ENCODE data around the gene FOXF1. TPM values are rescaled to one million over a fixed set of nuclear protein-coding genes. Genes with fewer than 3 reads are reported as not detected.

FOXF1 gene
- total and polyA plus RNA-seq, 12 donors: 0.07 to 0.64 (median 0.27) TPM; not detected in 3

DNA sequence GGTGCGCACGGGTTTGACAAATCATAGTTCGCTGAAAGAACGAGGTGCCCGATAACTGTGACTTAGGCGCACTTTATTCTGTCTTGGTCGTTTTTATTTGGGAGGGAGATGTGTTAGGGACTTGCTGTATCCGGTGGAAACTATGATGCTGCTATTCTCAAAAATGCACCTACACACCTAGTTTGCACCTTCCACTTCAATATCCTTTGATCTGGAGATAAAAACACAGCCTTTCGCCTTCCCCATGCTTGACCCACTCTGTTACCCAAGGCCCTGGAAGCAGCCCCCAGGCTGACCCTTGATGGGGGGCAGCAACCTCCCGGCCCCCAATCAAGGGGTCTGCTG lies 15.0 kb upstream of the FOXF1 start:
- intact Hi-C loops (cut with DNase I): no loop called here
- DNase-seq: no peak
- H3K27ac ChIP-seq: no peak overlapping the region
- TF ChIP-seq POLR2A (IDR thresholded peaks at IDR 0.05): no peak
- no peaks in the 10 kb centered on the region for H3K4me1 ChIP-seq (replicated peaks in 1 of 2)
- H3K4me3 ChIP-seq: no peak overlapping the region
- no peaks in the 10 kb centered on the region for H3K36me3 ChIP-seq (replicated peaks in 1 of 2)
- no peaks in the 10 kb centered on the region for H3K9me3 ChIP-seq (replicated peaks in 1 of 3)
- peaks cover 76% of the 10 kb centered on the region for H3K27me3 ChIP-seq
- 12 to 21% (median 17%) methylated on average over 10 of the region's 10 CpGs for WGBS, 4 donors

GRCh38 chr16:86495756-86496261 lies 14.5 kb upstream of the FOXF1 start:
- Histone ChIP-seq H3K27ac (no peak overlapping the region), H3K9me3 (replicated peaks in 1 of 3) (no peaks in the 10 kb centered on the region), H3K4me3 (no peak overlapping the region), H3K27me3 (peaks cover 80% of the 10 kb centered on the region), H3K36me3 (replicated peaks in 1 of 2) (no peaks in the 10 kb centered on the region), H3K4me1 (replicated peaks in 1 of 2) (no peaks in the 10 kb centered on the region)
- WGBS, 4 donors: 11 to 27% (median 13%) methylated on average over 16 of the region's 16 CpGs
- TF ChIP-seq, protein P1, sequence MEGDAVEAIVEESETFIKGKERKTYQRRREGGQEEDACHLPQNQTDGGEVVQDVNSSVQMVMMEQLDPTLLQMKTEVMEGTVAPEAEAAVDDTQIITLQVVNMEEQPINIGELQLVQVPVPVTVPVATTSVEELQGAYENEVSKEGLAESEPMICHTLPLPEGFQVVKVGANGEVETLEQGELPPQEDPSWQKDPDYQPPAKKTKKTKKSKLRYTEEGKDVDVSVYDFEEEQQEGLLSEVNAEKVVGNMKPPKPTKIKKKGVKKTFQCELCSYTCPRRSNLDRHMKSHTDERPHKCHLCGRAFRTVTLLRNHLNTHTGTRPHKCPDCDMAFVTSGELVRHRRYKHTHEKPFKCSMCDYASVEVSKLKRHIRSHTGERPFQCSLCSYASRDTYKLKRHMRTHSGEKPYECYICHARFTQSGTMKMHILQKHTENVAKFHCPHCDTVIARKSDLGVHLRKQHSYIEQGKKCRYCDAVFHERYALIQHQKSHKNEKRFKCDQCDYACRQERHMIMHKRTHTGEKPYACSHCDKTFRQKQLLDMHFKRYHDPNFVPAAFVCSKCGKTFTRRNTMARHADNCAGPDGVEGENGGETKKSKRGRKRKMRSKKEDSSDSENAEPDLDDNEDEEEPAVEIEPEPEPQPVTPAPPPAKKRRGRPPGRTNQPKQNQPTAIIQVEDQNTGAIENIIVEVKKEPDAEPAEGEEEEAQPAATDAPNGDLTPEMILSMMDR (IDR thresholded peaks at IDR 0.05): no peak
- no peak for TF ChIP-seq POLR2A (IDR thresholded peaks at IDR 0.05)
- no peak for DNase-seq
- intact Hi-C loops (cut with DNase I): no loop called here

GRCh38 chr16:86496262-86496928 lies 13.9 kb upstream of the FOXF1 start:
- Histone ChIP-seq H3K27me3 (peaks cover 86% of the 10 kb centered on the region), H3K4me1 (replicated peaks in 1 of 2) (no peaks in the 10 kb centered on the region), H3K36me3 (replicated peaks in 1 of 2) (no peaks in the 10 kb centered on the region), H3K27ac (no peak overlapping the region), H3K9me3 (replicated peaks in 1 of 3) (no peaks in the 10 kb centered on the region), H3K4me3 (no peak overlapping the region)
- no peak for DNase-seq
- WGBS, 4 donors: 6 to 10% (median 8%) methylated on average over 22 to 34 of the region's 34 CpGs
- TF ChIP-seq, protein P1 (IDR thresholded peaks at IDR 0.05): no peak
- no peak for TF ChIP-seq POLR2A (IDR thresholded peaks at IDR 0.05)
- intact Hi-C loops (cut with DNase I): no loop called here

- H3K4me3 ChIP-seq: no peak overlapping the region
- intact Hi-C loops (cut with DNase I): no loop called here
- no peak for DNase-seq
Observed at GRCh38 chr16:86496929-86497461, 13.3 kb upstream of the FOXF1 start.

DNA sequence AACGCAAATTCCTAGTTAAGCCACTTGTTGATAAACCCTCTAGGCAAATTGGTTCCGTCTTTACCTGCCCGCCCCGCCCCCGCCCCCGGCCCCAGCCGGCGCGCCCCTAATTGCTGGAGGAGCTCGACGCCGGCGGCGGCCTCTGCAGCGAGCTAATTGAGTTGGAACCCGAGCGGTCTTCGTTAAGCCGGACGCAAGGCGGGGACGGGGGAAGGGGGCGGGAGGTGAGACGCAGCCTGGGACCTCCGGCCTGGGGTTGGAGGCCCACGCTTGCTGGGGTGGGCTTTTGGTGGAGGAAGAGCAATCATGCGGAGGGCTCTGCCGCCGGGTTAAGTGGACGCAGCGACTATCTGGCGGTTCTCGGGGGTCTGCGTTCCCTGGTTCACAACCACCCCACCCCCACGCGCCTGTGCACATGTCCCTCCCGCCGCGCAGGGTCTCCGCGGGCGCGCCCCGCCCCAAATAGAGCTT lies 12.7 kb upstream of the FOXF1 start:
- Histone ChIP-seq H3K36me3 (replicated peaks in 1 of 2) (no peaks in the 10 kb centered on the region), H3K27ac (no peak overlapping the region), H3K9me3 (replicated peaks in 1 of 3) (no peaks in the 10 kb centered on the region), H3K27me3 (peaks cover 90% of the 10 kb centered on the region), H3K4me3 (no peak overlapping the region), H3K4me1 (replicated peaks in 1 of 2) (no peaks in the 10 kb centered on the region)
- intact Hi-C loops (cut with DNase I): no loop called here
- TF ChIP-seq POLR2A (IDR thresholded peaks at IDR 0.05): no peak
- TF ChIP-seq, protein P1 (IDR thresholded peaks at IDR 0.05): no peak
- DNase-seq: no peak
- 3 to 5% (median 5%) methylated on average over 9 to 44 of the region's 44 CpGs; no CpG with 5 or more reads in 1 of the 4 donors for WGBS, 4 donors

More at GRCh38 chr16:86496929-86497461, 13.3 kb upstream of the FOXF1 start:
- no peaks in the 10 kb centered on the region for H3K4me1 ChIP-seq (replicated peaks in 1 of 2)
- H3K9me3 ChIP-seq (replicated peaks in 1 of 3): no peaks in the 10 kb centered on the region
- H3K27ac ChIP-seq: no peak overlapping the region
- no peaks in the 10 kb centered on the region for H3K36me3 ChIP-seq (replicated peaks in 1 of 2)
- H3K27me3 ChIP-seq: peaks cover 88% of the 10 kb centered on the region
- WGBS, 4 donors: 3 to 29% (median 4%) methylated on average over 9 to 45 of the region's 45 CpGs
- no peak for TF ChIP-seq POLR2A (IDR thresholded peaks at IDR 0.05)
